MCF 10A (cell line): ENCODE data around the gene PDCD6IP. TPM values are rescaled to one million over a fixed set of nuclear protein-coding genes. Genes with fewer than 3 reads are reported as not detected.

Source experiments
- BruUV-seq: library from RNA; stranded (reverse); fragments of 400-500 nt; replicated peaks from 2 replicates; lab custom pipeline; 2021; lab: Mats Ljungman, UMichigan
- CTCF ChIA-PET: fragments of 300-600 bp; sonication (Branson Sonifier 250); formaldehyde crosslinking; extraction: SDS; loops from one replicate; lab custom pipeline; 2021; ENCODE audit warnings: antibody characterized with exemption, inconsistent platforms; lab: Yijun Ruan, JAX
- POLR2A ChIA-PET: fragments of 300-600, 350-650 bp; sonication (Branson Sonifier 250); formaldehyde crosslinking; extraction: SDS; loops from one replicate; lab custom pipeline; 2020; ENCODE audit warnings: antibody characterized with exemption, inconsistent platforms; lab: Yijun Ruan, JAX
- DNase-seq: peaks from one replicate; pipeline ENCODE4 v3.0.0-alpha.2; 2018; ENCODE audit not compliant: unreplicated experiment
- H3K27ac Mint-ChIP-seq: one replicate; pipeline ENCODE4 v1.8.0; 2022; ENCODE audit warnings: mild to moderate bottlenecking, low read depth, mixed read lengths; ENCODE audit not compliant: unreplicated experiment
- H3K27me3 Mint-ChIP-seq: one replicate; pipeline ENCODE4 v1.8.0; 2022; ENCODE audit warnings: mixed read lengths; ENCODE audit not compliant: insufficient read depth, unreplicated experiment
- H3K36me3 Mint-ChIP-seq: one replicate; pipeline ENCODE4 v1.8.0; 2022; ENCODE audit warnings: mild to moderate bottlenecking, moderate library complexity, mixed read lengths; ENCODE audit not compliant: insufficient read depth, unreplicated experiment
- H3K4me1 Mint-ChIP-seq: one replicate; pipeline ENCODE4 v1.8.0; 2022; ENCODE audit warnings: mixed read lengths; ENCODE audit not compliant: insufficient read depth, unreplicated experiment
- H3K4me3 Mint-ChIP-seq: one replicate; pipeline ENCODE4 v1.8.0; 2022; ENCODE audit warnings: mild to moderate bottlenecking, moderate library complexity, mixed read lengths; ENCODE audit not compliant: unreplicated experiment
- H3K9me3 Mint-ChIP-seq: one replicate; pipeline ENCODE4 v1.8.0; 2022; ENCODE audit warnings: mixed read lengths; ENCODE audit not compliant: unreplicated experiment
- CTCF ChIP-seq: fragments of 200-600 bp; IDR thresholded peaks from one replicate; pipeline ENCODE4 v1.8.0; 2022; ENCODE audit warnings: antibody characterized with exemption, mild to moderate bottlenecking; ENCODE audit not compliant: unreplicated experiment
- intact Hi-C: fragments of 100-400 bp; cut with micrococcal nuclease; formaldehyde crosslinking; loops from 2 replicates; pipeline ENCODE4 v1.14.1; 2022
- total RNA-seq: library from RNA; stranded (reverse); gene quantifications from 2 replicates; pipeline ENCODE4 v1.2.3, GENCODE V29; 2022

Gene PDCD6IP
- total RNA-seq, 1 experiment from 2014 or later: 286 TPM

GRCh38 chr3:33904730-33905129 lies 106.3 kb downstream of the PDCD6IP start:
- ChIA-PET POLR2A (no interaction called here), CTCF (interaction anchor here (1.5 kb wide), 1 partner anchor 21 kb away, joined by 3 read pairs; no protein-coding TSS in a partner anchor)
- BruUV-seq: no TSS peak
- no peaks in the 10 kb centered on the region for H3K9me3 Mint-ChIP-seq
- no peaks in the 10 kb centered on the region for H3K4me1 Mint-ChIP-seq
- no peaks in the 10 kb centered on the region for H3K27me3 Mint-ChIP-seq
- no peak for DNase-seq
- H3K4me3 Mint-ChIP-seq: no peak overlapping the region
- no peak overlapping the region for H3K27ac Mint-ChIP-seq
- intact Hi-C loops: no loop called here
- H3K36me3 Mint-ChIP-seq: no peaks in the 10 kb centered on the region
- no peak for TF ChIP-seq CTCF

DNA sequence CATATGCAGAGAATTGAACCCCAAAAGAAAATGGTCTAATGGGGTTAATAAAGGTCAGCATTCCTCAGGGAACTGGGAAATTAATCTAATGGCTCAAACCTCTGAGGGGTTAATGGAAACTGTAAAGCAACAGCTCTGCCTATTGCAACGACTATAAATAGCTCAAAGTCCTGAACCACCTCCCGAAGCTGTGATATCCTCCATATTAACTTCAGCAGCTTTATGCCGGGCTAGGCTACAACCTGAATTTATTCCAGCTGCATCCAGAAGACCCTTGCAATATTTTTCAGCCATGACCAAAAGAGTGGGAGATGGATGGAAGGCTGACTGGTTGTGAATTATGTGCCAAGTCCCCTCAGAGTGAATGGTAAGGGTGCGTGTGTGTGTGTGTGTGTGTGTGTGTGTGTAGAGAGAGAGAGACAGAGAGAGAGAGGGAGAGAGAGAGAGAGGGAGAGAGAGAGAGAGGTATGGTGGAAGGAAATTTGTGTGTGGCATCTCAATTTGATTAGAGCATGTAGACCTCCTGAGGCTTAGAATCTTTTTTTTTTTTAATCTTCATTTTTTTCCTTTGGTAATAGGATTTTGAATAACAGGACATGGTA lies 109.9 kb downstream of the PDCD6IP start:
- TF ChIP-seq CTCF: no peak
- no TSS peak for BruUV-seq
- no peak for DNase-seq
- Mint-ChIP-seq H3K27ac (no peak overlapping the region), H3K36me3 (no peaks in the 10 kb centered on the region), H3K4me1 (peaks cover 8% of the 10 kb centered on the region), H3K4me3 (no peak overlapping the region), H3K27me3 (no peaks in the 10 kb centered on the region), H3K9me3 (no peaks in the 10 kb centered on the region)
- intact Hi-C loops: no loop called here
- CTCF ChIA-PET: no interaction called here
- POLR2A ChIA-PET: no interaction called here

DNA sequence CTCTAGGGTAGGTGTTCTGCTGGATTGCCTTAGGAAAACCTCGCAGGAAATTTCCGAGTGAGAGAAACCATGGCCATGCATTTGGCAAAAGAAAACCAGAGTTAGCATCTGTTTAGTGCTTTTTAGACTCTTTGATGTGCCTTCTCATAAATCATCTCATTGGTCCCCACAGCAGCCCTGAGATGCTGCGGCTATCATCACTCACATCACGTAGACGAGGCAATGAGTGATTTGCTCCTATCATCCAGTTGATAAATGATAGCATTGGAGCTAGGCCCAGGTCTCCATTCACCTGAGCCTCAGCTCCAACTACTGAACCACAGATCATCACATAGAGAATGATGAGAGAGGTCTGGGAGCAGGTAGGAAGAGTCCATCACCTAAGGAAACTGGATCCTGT lies 111.1 kb downstream of the PDCD6IP start:
- Mint-ChIP-seq H3K27ac (no peak overlapping the region), H3K36me3 (no peaks in the 10 kb centered on the region), H3K4me1 (peaks cover 8% of the 10 kb centered on the region), H3K27me3 (no peaks in the 10 kb centered on the region), H3K9me3 (no peaks in the 10 kb centered on the region), H3K4me3 (no peak overlapping the region)
- no peak for TF ChIP-seq CTCF
- intact Hi-C loops: no loop called here
- CTCF ChIA-PET: no interaction called here
- DNase-seq: no peak
- POLR2A ChIA-PET: no interaction called here
- BruUV-seq: no TSS peak

DNA sequence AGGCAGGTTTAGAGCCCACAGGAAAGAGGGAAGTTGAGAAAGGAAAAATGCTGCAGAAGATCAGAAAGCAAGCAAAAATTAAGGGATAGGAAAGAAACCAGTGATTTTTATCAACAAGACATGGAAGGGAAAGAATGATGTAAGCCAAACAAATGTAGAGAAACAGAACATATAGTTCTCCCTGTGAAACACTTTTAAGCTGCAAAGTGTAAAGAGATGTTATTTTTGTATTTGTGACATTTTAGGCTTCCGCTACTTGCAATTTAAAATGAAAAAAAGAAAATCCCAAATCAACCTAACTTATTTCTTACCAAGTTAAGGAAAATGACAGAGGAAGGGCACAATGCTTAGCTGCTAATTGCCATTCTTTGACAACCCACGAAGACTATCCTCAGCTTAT lies 111.6 kb downstream of the PDCD6IP start:
- BruUV-seq: no TSS peak
- Mint-ChIP-seq H3K27ac (no peak overlapping the region), H3K9me3 (no peaks in the 10 kb centered on the region), H3K27me3 (no peaks in the 10 kb centered on the region), H3K36me3 (no peaks in the 10 kb centered on the region), H3K4me1 (peaks cover 8% of the 10 kb centered on the region), H3K4me3 (no peak overlapping the region)
- no peak for DNase-seq
- CTCF ChIA-PET: interaction anchor here (0.7 to 1.1 kb wide), 2 partner anchors 27 to 406 kb away, joined by 3 to 4 read pairs; no protein-coding TSS in a partner anchor
- no peak for TF ChIP-seq CTCF
- intact Hi-C loops: no loop called here
- POLR2A ChIA-PET: no interaction called here
